ENCODE measurements around the gene FGD2.

FGD2 gene

DNA sequence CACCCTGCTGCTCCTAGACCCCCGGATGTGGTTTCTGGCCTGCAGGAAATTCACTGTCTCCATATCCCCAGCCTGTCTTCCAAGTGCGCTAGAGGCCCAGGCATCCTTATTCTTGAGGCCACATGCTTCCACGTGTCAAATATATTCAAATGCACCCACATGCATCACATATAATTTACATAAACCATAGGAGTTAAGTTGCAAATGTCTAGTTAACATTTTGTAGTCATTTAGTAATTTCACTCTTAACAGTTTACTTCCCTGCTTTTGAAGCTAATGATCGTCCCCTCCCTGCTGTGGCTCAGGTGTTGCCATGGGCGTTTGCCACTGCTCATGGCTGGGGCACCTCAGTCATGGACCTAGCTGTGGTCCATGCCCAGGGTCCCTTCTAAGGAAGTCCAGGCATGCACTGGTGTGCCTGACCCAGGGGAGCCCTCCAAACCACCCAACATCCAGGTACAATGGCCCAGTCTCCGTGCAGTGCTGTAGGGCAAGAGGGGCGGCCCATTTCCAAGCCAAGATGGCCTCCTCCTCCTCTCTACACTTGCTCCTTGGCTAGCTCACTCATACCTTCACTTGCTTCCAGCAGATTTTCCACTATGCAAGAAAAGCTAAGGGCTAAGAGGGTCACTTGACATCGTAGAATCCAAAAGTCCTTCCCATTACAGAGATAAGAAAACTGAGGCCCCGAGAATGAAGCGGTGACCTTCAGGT is 42.4 kb downstream of the FGD2 start:
- Histone ChIP-seq H3K9ac (ENCODE audit: low read depth, low read length, poor library complexity, severe bottlenecking) (no peak overlapping the region), H3K4me2 (ENCODE audit: low read depth, low read length, poor library complexity, severe bottlenecking) (no peak overlapping the region), H3K36me3 (ENCODE audit: insufficient read depth, low read length) (no peaks in the 10 kb centered on the region), H2AFZ (ENCODE audit: low read length) (no peak overlapping the region), H3K9me2 (replicated peaks; ENCODE audit: low read depth, low read length) (no peaks in the 10 kb centered on the region), H3K27me3 (ENCODE audit: insufficient read depth, low read length, poor library complexity, severe bottlenecking) (no peaks in the 10 kb centered on the region), H3F3A (ENCODE audit: low read depth) (no peaks in the 10 kb centered on the region), H3K79me2 (ENCODE audit: insufficient read depth, low read length) (no peaks in the 10 kb centered on the region), H3K9me3 (ENCODE audit: insufficient read depth, low read depth, low read length) (no peaks in the 10 kb centered on the region), H4K20me1 (ENCODE audit: insufficient read depth, low read length, poor library complexity, severe bottlenecking) (no peaks in the 10 kb centered on the region), H3K4me1 (ENCODE audit: insufficient read depth, low read length, poor library complexity, severe bottlenecking) (peaks cover 33% of the 10 kb centered on the region), H3K4me3 (ENCODE audit: low read length, poor library complexity, severe bottlenecking) (no peak overlapping the region)
- TF ChIP-seq, protein P1, sequence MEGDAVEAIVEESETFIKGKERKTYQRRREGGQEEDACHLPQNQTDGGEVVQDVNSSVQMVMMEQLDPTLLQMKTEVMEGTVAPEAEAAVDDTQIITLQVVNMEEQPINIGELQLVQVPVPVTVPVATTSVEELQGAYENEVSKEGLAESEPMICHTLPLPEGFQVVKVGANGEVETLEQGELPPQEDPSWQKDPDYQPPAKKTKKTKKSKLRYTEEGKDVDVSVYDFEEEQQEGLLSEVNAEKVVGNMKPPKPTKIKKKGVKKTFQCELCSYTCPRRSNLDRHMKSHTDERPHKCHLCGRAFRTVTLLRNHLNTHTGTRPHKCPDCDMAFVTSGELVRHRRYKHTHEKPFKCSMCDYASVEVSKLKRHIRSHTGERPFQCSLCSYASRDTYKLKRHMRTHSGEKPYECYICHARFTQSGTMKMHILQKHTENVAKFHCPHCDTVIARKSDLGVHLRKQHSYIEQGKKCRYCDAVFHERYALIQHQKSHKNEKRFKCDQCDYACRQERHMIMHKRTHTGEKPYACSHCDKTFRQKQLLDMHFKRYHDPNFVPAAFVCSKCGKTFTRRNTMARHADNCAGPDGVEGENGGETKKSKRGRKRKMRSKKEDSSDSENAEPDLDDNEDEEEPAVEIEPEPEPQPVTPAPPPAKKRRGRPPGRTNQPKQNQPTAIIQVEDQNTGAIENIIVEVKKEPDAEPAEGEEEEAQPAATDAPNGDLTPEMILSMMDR (conservative IDR thresholded peaks at IDR 0.05; ENCODE audit: low read length): no peak
- no peak for TF ChIP-seq EZH2phosphoT487 (IDR thresholded peaks at IDR 0.05; ENCODE audit: borderline replicate concordance)

DNA sequence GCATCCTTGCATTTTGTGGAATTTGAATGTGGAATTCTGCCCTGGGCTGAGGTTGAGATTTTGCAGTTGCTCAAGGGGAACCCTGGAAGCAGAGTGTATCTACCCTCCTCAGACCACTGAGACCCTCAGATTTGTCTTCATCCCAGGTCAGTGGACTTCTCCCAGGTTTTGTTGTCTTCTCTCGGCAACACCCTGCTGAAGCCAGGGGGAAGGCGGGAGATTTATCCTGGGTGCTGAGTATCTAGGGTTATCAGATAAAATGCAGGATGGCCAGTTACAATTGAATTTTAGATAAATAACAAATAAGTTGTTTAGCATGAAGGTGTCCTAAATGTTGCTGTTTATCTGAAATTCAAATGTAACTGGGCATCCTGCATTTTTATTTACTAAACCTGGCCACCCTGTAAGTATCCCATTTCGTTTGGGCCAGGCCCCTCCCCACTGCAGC is 43.0 kb downstream of the FGD2 start:
- no peaks in the 10 kb centered on the region for H3K79me2 ChIP-seq (ENCODE audit: insufficient read depth, low read length)
- no peaks in the 10 kb centered on the region for H3F3A ChIP-seq (ENCODE audit: low read depth)
- H3K9ac ChIP-seq (ENCODE audit: low read depth, low read length, poor library complexity, severe bottlenecking): no peak overlapping the region
- H3K27me3 ChIP-seq (ENCODE audit: insufficient read depth, low read length, poor library complexity, severe bottlenecking): no peaks in the 10 kb centered on the region
- no peaks in the 10 kb centered on the region for H4K20me1 ChIP-seq (ENCODE audit: insufficient read depth, low read length, poor library complexity, severe bottlenecking)
- no peaks in the 10 kb centered on the region for H3K36me3 ChIP-seq (ENCODE audit: insufficient read depth, low read length)
- H3K4me3 ChIP-seq (ENCODE audit: low read length, poor library complexity, severe bottlenecking): no peak overlapping the region
- no peaks in the 10 kb centered on the region for H3K9me3 ChIP-seq (ENCODE audit: insufficient read depth, low read depth, low read length)
- TF ChIP-seq, protein P1 (conservative IDR thresholded peaks at IDR 0.05; ENCODE audit: low read length): no peak
- TF ChIP-seq EZH2phosphoT487 (IDR thresholded peaks at IDR 0.05; ENCODE audit: borderline replicate concordance): no peak
- no peak overlapping the region for H3K4me2 ChIP-seq (ENCODE audit: low read depth, low read length, poor library complexity, severe bottlenecking)
- no peak overlapping the region for H2AFZ ChIP-seq (ENCODE audit: low read length)
- H3K9me2 ChIP-seq (replicated peaks; ENCODE audit: low read depth, low read length): no peaks in the 10 kb centered on the region
- H3K4me1 ChIP-seq (ENCODE audit: insufficient read depth, low read length, poor library complexity, severe bottlenecking): peaks cover 33% of the 10 kb centered on the region

DNA sequence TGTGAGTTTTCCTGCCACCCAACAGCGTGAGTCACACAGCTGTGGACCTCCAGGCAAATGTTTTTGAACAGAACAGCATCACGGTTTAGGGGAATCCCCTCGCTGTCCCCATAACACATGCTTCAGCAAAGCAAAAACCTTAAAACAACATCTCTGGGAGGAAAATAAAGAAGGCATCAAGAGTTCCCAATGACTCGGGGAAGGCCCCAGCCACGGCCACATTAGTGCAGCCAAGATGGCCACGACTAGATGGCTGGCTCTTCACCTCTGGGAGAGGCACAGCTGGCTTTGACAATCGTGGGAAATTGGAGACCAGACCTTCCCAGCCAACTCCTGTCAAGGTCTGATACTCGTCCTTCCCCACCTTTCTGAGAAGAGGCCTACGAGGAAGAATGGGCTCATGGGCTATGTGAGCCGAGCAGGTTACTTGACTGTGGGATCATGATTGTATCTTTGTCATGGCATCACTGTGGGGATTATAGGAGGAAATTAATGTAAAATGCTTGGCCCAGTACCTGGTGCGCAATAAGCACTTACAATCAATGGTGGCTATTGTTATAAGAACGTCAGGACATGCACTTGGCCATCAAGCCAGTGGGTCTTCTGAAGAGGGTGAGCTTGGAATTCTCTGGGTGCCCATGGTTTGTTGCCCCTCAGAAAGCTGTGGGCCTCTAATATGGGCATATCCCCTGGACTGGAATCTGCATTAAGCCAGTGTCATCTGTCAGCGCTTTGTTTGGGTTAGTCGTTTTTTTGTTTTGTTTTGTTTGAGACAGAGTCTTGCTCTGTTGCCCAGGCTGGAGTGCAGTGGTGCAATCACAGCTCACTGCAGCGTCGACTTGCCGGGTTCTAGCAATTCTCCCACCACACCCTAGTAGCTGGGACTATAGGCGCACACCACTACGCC is 43.6 kb downstream of the FGD2 start:
- no peaks in the 10 kb centered on the region for H3K36me3 ChIP-seq (ENCODE audit: insufficient read depth, low read length)
- no peaks in the 10 kb centered on the region for H3K9me2 ChIP-seq (replicated peaks; ENCODE audit: low read depth, low read length)
- H3F3A ChIP-seq (ENCODE audit: low read depth): no peaks in the 10 kb centered on the region
- no peaks in the 10 kb centered on the region for H3K27me3 ChIP-seq (ENCODE audit: insufficient read depth, low read length, poor library complexity, severe bottlenecking)
- H3K4me3 ChIP-seq (ENCODE audit: low read length, poor library complexity, severe bottlenecking): no peak overlapping the region
- H4K20me1 ChIP-seq (ENCODE audit: insufficient read depth, low read length, poor library complexity, severe bottlenecking): no peaks in the 10 kb centered on the region
- H3K4me2 ChIP-seq (ENCODE audit: low read depth, low read length, poor library complexity, severe bottlenecking): no peak overlapping the region
- no peak overlapping the region for H3K9ac ChIP-seq (ENCODE audit: low read depth, low read length, poor library complexity, severe bottlenecking)
- no peaks in the 10 kb centered on the region for H3K79me2 ChIP-seq (ENCODE audit: insufficient read depth, low read length)
- no peak overlapping the region for H2AFZ ChIP-seq (ENCODE audit: low read length)
- no peaks in the 10 kb centered on the region for H3K9me3 ChIP-seq (ENCODE audit: insufficient read depth, low read depth, low read length)
- TF ChIP-seq EZH2phosphoT487 (IDR thresholded peaks at IDR 0.05; ENCODE audit: borderline replicate concordance): no peak
- TF ChIP-seq, protein P1 (conservative IDR thresholded peaks at IDR 0.05; ENCODE audit: low read length): no peak
- peaks cover 33% of the 10 kb centered on the region for H3K4me1 ChIP-seq (ENCODE audit: insufficient read depth, low read length, poor library complexity, severe bottlenecking)

All from Loucy (cell line).